EH (cell line): Measurements from ENCODE around the gene DISP3.

Experiments used
- DNase-seq: peaks from one replicate; pipeline ENCODE4 v3.0.0-alpha.2; 2015; ENCODE audit warnings: low read depth

DISP3 gene, protein sequence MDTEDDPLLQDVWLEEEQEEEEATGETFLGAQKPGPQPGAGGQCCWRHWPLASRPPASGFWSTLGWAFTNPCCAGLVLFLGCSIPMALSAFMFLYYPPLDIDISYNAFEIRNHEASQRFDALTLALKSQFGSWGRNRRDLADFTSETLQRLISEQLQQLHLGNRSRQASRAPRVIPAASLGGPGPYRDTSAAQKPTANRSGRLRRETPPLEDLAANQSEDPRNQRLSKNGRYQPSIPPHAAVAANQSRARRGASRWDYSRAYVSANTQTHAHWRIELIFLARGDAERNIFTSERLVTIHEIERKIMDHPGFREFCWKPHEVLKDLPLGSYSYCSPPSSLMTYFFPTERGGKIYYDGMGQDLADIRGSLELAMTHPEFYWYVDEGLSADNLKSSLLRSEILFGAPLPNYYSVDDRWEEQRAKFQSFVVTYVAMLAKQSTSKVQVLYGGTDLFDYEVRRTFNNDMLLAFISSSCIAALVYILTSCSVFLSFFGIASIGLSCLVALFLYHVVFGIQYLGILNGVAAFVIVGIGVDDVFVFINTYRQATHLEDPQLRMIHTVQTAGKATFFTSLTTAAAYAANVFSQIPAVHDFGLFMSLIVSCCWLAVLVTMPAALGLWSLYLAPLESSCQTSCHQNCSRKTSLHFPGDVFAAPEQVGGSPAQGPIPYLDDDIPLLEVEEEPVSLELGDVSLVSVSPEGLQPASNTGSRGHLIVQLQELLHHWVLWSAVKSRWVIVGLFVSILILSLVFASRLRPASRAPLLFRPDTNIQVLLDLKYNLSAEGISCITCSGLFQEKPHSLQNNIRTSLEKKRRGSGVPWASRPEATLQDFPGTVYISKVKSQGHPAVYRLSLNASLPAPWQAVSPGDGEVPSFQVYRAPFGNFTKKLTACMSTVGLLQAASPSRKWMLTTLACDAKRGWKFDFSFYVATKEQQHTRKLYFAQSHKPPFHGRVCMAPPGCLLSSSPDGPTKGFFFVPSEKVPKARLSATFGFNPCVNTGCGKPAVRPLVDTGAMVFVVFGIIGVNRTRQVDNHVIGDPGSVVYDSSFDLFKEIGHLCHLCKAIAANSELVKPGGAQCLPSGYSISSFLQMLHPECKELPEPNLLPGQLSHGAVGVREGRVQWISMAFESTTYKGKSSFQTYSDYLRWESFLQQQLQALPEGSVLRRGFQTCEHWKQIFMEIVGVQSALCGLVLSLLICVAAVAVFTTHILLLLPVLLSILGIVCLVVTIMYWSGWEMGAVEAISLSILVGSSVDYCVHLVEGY (N-terminal part only)

DNA sequence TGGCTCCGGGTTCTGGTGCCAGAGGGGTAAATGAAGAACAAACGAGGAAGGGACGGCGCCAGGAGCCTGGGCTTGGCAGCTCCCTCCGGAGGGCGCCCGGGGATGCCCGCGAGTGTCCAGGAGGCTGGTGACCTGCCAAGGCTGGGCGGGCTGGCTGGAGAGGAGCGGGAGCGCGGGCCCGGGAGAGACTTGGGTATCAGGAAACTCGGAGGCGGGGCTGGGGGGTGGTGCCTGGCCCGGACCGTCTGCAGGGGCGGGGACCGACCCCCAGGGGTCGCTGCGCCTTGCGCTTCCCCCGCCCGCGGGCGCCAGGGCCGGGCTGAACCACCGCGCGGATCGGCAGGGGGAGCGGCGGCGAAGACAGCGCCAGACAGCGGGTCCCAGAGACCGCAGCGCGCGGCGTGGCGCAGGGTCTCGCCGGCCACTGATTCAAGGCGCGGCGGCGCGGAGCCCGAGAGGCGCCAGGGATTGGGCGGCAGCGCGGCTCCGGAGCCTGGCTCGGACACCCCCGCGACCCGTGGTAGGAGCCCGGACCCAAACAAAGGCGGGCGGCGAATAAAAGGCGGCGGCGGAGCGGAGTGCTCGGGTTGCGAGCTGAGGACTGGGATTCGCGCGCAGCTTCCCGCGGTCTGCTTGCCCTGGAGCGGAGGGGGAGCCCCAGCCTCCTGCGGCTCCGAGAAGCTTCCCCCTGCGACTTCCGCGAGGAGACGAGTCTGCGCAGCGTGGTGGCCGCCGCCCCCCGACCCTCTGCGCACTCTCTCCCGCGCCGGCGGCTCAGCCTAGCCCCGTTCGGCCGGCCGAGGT, at the start of gene DISP3:
Gene DISP3 (plus strand): TSS at position 585 of the 804 bp plus-strand sequence. CDS start 21,838 bp downstream, outside the sequence.
- peak; percentile 64 for DNase-seq

DNA sequence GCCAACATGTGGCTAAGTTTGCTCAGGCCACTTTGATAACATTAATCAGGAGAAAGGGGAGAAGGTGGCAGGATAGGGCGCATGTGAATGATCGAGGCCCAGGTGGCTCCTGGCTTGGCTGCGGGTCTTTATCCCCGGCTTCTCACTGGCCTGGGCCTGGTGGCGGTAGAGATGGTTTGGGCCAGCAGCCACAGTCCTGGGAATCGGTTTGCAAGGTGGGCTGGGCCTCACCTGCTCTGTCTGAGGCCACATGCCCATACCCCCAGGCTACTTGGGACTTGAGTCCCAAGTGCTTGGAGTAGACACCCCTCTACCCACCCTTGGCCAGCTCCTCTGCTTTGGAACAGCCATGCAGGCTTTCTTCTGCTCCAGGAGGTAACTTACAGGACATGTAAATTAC, 49.7 kb upstream of the DISP3 start:
- DNase-seq: no peak

DNA sequence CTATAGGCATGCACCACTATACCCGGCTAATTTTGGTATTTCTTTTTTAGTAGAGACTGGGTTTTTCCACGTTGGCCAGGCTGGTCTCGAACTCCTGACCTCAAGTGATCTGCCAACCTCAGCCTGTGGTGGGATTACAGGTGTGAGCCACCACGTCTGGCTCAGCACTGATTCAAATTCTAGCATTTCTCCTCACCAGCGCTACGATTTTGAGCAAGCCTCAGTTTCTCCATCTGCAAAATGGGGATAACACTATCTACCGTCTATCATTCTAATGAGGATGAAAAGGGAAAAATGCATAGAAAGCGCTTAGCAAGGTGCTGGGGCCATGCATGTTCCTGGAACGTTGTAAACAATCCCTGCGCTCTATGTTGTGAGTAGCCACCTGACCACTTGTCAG, 49.0 kb upstream of the DISP3 start:
- no peak for DNase-seq

DNA sequence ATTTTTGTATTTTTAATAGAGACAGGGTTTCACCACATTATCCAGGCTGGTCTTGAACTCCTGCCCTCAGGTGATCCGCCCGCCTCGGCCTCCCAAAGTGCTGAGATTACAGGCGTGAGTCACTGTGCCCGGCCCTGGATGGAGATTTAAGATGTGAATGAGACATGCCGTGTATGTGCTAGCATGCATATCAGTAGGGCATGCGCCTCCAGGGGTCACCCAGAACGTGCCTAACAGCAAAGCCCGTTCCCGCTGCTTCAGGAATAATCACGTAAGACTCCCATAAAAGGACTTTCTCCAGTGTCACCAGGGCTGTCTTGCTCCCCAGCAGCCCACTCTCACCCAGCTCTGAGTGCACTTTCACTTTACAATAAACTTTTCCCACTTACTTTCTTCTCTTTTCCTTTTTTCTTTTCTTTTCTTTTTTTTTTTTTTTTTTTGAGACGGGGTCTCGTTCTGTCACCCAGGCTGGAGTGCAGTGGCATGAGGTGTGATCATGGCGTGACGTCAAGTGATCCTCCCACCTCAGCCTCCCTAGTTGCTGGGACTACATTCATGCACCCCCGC, 46.9 kb upstream of the DISP3 start:
- DNase-seq: no peak

DNA sequence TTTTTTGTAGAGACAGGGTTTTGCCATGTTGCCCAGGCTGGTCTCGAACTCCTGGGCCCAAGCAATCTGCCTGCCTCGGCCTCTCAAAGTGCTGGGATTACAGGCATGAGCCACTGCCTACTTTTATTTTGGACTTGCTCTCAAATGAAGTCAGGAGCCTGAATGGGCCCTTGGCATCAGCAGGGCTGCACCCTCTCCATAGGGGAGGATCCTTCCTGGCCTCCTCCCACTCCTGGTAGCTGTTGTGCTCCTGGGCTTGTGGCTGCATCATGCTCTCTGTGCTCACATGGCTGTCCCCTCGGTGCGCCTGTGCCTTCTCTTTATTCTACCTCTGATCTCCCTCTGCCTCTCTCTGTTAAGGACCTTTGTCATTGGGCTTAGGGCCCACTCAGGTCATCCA, 46.4 kb upstream of the DISP3 start:
- no peak for DNase-seq

DNA sequence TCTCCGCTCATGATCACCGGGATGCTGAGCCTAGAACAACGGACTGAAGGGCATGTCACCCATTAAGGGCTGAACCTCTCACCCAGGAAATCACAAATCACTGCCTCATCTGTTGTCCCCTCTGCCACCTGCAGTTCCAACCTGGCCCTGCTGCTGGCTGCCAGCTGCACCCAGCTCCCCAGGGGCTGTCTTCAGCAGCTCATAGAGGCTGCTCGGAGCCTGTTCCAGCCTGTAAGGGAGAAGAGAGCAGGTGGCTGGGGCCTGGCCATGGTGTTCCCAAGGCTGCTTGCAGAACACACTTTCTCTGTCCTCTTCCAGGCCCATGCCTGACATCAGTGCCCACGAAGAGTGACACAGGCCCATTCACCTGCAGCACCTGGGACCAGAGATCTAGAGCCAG, 44.5 kb upstream of the DISP3 start:
- no peak for DNase-seq

DNA sequence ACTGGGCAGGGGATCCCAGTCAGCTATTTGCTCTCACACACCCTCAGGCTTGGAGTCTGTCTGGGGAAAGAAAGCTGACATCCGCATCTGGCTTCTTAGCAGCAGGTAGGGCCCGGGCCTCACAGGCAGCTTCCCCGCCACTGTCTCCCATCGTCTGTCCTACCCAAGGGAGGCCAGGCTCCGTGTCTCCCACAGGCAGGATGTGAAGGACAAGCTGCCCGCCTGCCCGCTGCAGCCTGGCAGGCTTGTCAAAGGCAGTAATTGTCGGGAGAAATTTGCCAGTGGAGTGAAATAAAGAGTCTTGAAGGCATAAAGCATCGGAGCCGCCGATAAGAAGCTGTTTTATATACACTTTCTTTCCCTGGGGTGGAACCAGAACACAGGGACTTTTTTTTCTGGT, 44.0 kb upstream of the DISP3 start:
- no peak for DNase-seq

DNA sequence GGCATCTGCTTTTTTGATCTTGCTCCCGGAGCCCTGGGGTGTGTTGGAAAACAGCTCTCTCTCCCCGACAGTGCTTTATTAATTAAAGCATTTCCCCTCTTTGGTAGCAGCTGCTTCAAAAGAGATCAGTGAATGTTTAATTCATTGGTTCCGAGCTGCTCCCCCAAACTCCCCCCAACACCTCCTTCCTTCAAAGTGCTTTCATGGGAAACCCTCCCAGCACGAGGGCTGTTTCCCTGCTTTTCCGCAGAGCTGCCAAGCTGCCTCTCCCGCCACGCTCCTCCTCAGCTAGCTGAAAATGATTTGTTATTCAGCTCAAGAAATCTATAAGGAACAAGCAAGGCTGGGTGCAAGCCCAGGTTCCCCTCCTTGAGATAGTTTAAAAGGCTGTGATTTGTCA, 40.0 kb upstream of the DISP3 start:
- DNase-seq: no peak

DNA sequence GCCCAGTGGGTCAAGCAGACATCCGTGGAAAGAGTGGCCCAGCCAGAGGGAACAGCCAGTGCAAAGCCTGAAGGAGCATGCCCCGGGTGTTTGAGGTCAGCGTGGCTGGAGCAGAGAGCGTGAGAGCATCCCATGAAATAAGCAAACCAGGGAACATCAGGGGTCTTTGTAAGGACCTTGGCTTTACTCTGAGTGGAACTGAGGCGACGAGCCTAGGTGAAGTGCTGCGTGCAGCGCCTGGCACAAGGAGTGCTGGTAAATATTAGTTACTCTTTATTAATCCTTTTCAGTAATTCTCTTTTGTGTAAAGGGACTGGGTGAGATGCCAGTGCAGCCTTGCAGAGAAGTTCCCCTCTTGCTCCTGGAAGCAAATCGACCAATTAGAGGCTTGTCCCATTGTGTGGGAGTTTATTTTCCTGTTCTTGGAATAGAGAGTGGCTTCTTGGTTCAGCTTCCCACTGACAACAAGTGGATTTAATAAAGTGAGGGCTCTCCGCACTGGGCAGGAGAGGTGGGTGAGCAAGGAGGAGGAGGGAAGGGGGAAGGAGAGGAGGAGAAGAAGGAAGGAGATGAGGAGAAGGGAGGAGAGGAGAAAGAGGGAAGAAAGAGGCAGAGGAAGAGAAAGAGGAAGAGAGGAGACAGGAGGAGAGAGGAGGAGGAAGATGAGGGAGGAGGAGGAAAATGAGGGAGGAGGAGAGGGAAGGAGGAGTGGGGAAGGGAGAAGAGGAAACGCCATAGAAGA, 37.6 kb upstream of the DISP3 start:
- no peak for DNase-seq

DNA sequence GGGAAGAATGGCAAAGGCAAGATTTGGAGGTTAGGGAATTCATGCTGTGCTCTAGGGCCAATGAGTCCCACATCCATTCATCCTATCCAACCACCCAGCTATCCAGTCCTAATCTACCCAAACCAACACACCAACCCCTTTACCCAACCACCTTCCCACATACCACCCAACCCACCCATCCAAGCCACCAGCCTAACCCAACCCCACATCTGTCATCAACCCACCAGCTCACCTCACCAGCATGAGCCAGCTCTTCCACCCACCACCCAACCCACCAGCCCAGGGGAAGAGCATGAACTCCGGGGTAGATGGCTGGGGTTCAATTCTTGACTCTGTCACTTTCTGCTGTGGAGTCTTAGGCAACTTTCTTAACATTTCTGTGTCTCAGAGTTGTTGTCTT, 35.9 kb upstream of the DISP3 start:
- DNase-seq: no peak

DNA sequence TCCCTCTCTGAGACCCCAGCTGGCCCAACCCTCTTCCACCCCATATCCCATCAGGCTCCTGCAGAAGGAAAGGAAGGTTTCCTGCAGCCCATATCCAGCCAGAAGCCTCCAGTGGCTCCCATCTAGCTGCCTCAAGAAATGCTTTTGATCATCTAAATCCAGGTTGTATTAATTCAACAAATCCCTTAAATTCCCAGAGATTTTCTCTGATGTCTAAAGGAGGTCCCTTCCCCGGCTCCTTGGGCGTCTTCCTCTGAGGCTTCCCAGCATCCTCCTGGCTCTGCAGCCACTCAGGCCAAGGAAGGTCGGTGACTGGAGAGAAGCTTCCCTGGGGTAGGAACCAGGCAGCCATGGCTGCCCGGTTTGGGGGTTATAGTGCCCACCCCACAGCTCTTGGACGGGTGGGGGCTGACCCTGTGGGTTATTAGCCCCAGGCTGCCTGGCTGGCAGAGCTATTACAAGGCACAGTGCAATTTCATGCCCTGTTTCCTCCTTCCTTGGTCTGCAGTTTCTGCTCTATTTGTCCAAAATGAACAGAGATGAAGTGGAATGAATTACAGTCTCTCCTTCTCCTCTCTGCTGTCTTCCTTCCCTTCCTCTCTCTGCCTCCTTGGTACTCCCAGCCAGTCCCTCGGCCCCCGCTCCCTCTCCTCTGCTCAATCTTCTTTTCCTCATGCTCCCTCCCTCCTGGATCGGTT, 34.8 kb upstream of the DISP3 start:
- no peak for DNase-seq

DNA sequence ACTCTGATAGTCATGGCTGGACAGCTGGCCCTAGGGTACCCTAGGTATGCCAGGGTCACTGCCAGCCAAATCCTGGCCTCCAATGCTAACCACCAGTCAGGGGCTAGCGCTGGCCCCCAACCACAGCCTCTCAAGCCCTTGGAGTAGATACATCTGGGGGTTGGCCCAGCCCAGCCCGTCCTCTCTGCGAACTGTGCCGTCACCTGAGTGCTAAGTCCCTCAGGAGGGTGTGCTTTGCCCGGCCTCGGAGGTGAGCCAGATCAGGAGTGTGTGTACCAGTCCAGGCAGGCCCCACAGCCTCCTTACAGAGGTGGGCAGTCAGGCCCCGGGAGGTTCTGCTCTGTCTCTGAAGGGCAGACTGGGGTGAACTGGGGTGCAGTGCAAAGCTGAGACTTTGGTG, 34.0 kb upstream of the DISP3 start:
- no peak for DNase-seq

DNA sequence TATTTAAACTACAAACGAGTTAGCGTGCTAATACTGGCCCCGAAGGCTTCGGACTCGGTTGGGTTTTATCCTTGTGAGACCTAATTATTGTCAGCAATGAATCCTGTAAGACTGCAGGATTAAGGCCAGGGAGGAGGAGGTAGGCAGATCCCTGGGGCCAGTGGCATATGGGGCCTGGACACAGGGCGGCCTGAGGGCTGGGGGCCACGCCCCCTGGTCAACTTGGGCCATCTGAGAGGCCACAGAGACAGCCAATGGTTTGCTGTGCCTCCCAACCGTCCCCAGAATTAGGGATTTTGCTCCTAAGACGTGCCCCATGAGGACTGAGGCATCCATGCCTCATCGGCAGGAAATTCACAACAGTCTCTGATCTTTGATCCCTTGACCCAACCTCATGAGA, 31.1 kb upstream of the DISP3 start:
- DNase-seq: no peak

DNA sequence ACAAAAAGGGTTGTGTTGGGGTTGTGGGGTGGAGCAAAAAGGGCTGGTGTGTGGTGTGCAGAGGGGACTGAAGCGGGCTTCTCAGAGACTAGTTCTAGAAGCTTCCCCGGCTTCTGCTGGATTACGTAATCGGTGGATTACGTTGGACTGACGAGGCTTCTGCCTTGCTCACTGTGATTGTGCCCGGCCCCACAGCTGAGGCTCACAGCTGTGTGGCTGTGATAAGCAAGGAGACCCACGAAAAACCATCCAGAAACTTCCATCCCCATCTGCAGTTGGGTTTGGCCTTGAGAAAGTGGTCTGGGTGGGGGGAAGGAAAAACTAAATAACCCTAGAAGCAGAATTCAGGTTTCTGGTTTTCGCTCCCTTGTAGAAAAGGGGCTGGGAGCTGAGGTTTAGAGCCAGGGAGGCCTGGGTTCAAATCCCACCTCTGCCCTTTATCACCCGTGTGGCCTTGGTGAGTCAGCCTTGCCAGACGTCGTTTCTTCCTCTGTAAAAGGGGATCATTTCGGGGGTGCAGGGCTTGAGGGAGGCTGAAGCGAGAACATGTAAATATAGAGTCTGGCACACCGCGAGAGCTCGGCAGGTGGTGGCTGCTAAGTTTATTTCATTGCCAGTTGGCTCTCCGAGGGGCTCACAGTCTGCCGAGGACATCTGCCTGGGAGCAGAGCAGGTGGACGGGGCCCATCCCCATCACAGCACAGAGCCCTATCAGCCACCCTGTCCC, 30.4 kb upstream of the DISP3 start:
- no peak for DNase-seq

DNA sequence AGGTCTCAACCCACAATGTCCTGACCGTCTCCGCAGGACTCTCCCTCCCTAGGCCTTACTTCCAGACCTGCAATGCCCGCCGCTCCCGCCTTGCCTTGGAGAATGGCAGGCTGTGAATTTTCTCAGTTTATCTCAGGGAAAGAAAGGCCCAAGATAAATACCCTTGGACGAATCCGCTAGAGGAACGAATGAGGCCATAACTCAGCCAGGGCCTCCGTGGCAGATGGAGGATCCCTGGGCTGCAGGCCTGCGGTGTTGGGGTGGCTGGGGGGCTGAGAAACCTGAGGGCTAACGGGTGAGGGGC, 29.9 kb upstream of the DISP3 start:
- no peak for DNase-seq

DNA sequence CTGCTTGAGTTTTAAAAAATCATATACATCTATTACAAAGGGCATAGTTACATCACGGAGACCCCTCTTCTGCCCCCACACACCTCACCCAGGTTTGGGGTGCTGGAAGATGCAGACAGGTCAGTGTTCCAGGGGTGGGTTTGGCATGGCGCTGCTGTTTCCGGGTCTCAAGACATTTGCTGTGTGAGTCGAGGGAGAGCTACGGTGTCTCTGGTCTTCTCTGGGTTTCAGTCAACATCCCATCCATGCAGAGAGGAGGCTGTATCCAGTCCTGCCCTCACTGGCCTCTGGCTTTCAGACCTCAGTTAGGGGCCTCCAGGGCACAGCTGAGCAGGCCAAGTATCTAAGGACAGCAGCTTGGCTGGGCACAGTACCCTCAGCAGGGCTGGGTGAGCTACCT, 28.6 kb upstream of the DISP3 start:
- no peak for DNase-seq

DNA sequence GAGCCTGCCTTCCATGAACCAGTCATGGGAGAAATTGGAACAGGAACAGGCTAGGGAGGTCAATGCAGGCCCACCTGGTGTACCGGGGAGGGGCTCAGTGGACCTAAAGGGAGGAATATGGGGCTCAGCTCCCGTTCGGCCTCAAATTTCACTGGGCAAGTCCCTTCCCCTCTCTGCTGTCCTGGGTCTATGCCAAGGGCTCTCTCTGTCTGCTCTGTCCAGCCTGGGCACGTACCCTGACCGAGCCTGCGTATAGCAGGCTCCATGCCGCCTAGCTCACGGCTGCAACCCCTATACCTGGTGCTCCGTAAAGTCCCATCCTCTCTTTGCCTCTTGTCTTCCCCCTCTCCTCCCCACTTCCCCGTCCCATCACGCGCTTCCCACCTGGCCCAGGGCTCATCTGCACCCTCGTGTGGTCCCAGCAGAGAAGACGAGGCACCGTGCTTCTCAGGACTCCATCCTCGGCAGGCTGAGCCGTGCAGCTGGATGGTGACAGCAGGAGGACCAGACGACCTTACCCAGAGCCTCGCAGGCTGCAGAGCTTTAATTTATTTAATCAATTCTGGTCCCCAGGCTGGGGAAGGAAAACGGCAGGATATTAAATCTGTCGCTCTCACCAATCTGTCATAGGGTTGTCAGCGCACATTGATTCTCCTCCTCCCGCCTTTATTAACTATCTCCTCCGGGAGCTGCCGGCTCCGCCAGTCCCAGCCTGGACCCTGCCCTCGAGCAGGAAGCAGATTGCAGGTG, 25.0 kb upstream of the DISP3 start:
- no peak for DNase-seq

DNA sequence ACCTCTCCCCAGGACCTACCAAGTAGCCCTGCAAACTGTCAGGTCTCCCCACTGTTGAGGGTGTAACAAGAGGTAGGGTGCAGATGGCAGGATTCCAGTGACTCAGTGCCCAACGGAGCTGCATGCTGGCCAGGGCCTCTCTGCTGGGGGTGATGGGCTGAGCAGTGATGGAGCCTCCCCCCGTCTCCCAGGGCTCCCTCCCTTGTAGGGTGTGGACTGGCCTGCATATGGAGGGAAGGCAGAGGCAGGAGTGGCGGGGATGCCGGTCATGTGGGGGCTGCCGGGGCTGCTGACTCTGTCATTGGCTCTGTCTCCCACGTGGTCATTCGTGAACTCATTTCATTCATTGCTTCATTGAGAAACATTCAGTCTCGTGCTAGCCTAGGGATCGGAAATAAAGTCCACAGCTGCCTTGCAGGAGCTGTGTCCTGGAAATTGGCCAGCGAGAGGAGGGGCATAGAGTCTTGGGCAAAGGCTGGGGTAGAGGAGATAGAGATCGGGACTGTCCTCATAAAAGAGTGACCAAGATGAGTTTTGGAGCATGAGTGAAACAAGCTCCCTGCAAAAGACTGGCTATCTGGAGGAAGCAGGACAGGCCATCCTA, 22.9 kb upstream of the DISP3 start:
- DNase-seq: no peak
